Ishikawa (cell line): ENCODE results near the gene KLF13.

Source experiments
- CREB1 ChIP-seq: IDR thresholded peaks from 2 replicates; pipeline ENCODE4 v1.6.1; 2012; ENCODE audit warnings: low read depth
- EP300 ChIP-seq: IDR thresholded peaks from 2 replicates; pipeline ENCODE4 v1.6.1; 2012; ENCODE audit warnings: borderline replicate concordance
- RAD21 ChIP-seq: IDR thresholded peaks from 2 replicates; pipeline ENCODE4 v1.6.1; 2012; ENCODE audit warnings: low read depth
- TAF1 ChIP-seq: IDR thresholded peaks from 2 replicates; pipeline ENCODE4 v1.6.1; 2012; ENCODE audit warnings: low read depth, mild to moderate bottlenecking
- TCF12 ChIP-seq: IDR thresholded peaks from 2 replicates; pipeline ENCODE4 v1.6.1; 2012; ENCODE audit warnings: low read depth
- TEAD4 ChIP-seq: IDR thresholded peaks from 2 replicates; pipeline ENCODE4 v1.6.1; 2012
- YY1 ChIP-seq: IDR thresholded peaks from 2 replicates; pipeline ENCODE4 v1.6.1; 2012; ENCODE audit warnings: low read depth
- ZBTB7A ChIP-seq: IDR thresholded peaks from 2 replicates; pipeline ENCODE4 v1.6.1; 2012; ENCODE audit warnings: low read depth
- TF ChIP-seq, protein P1 (sequence below): IDR thresholded peaks from 2 replicates; pipeline ENCODE4 v1.6.1; 2012

GRCh38 chr15:31415201-31415600, 88.6 kb downstream of the KLF13 start:
- TF ChIP-seq ZBTB7A (no peak), TEAD4 (no peak), RAD21 (no peak), YY1 (no peak), TAF1 (no peak), CREB1 (no peak), TCF12 (no peak), EP300 (no peak)
- TF ChIP-seq, protein P1, sequence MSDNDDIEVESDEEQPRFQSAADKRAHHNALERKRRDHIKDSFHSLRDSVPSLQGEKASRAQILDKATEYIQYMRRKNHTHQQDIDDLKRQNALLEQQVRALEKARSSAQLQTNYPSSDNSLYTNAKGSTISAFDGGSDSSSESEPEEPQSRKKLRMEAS = no peak
